Measurements from ENCODE around the gene NUP54. TPM values are rescaled to one million over a fixed set of nuclear protein-coding genes. Genes with fewer than 3 reads are reported as not detected.
A peak's percentile ranks its signal among the peaks of the same experiment; 100 is the strongest.

Gene NUP54
- total RNA-seq (2014; rRNA removed; shearing (Covaris generic)) = 32.0 and 36.2 TPM in 2 replicates
- polyA plus RNA-seq (2015; cell fraction: cytosol; rRNA removed) = 18.9 and 27.7 TPM in 2 replicates
- 39.4 and 74.8 TPM in 2 replicates for polyA plus RNA-seq (2015; cell fraction: nucleus; rRNA removed)

GRCh38 chr4:76148142-76148865 lies at the start of gene NUP54:
Gene NUP54 (minus strand): TSS chr4:76148397. CDS start chr4:76148374, 23 bp downstream.
- peak; percentile 92 for DNase-seq (ENCODE audit: low read depth, low spot score)
- in situ Hi-C loops (cut with HindIII; ENCODE audit: low pct_unique_long_range_greater_than_20kb, low sequenced_read_pairs) = no loop called here

- in situ Hi-C loops (cut with HindIII; ENCODE audit: low pct_unique_long_range_greater_than_20kb, low sequenced_read_pairs) = no loop called here
- no peak for DNase-seq (ENCODE audit: low read depth, low spot score)
Measured at GRCh38 chr4:76197031-76197743, 49.0 kb upstream of the NUP54 start.

GRCh38 chr4:76196376-76196775 lies 48.2 kb upstream of the NUP54 start:
- no peak for DNase-seq (ENCODE audit: low read depth, low spot score)

GRCh38 chr4:76195326-76195725 lies 47.1 kb upstream of the NUP54 start:
- in situ Hi-C loops (cut with HindIII; ENCODE audit: low pct_unique_long_range_greater_than_20kb, low sequenced_read_pairs) = no loop called here
- no peak for DNase-seq (ENCODE audit: low read depth, low spot score)

More at GRCh38 chr4:76196376-76196775, 48.2 kb upstream of the NUP54 start:
- in situ Hi-C loops (cut with HindIII; ENCODE audit: low pct_unique_long_range_greater_than_20kb, low sequenced_read_pairs) = no loop called here

GRCh38 chr4:76194325-76194724 lies 46.1 kb upstream of the NUP54 start:
- DNase-seq (ENCODE audit: low read depth, low spot score) = peak; percentile 58
- in situ Hi-C loops (cut with HindIII; ENCODE audit: low pct_unique_long_range_greater_than_20kb, low sequenced_read_pairs) = no loop called here

- in situ Hi-C loops (cut with HindIII; ENCODE audit: low pct_unique_long_range_greater_than_20kb, low sequenced_read_pairs) = no loop called here
- DNase-seq (ENCODE audit: low read depth, low spot score) = no peak
Measured at GRCh38 chr4:76192236-76192635, 44.0 kb upstream of the NUP54 start.

- no peak for DNase-seq (ENCODE audit: low read depth, low spot score)
- in situ Hi-C loops (cut with HindIII; ENCODE audit: low pct_unique_long_range_greater_than_20kb, low sequenced_read_pairs) = no loop called here
Measured at GRCh38 chr4:76188557-76188956, 40.4 kb upstream of the NUP54 start.

GRCh38 chr4:76188149-76188548 lies 40.0 kb upstream of the NUP54 start:
- in situ Hi-C loops (cut with HindIII; ENCODE audit: low pct_unique_long_range_greater_than_20kb, low sequenced_read_pairs) = no loop called here
- DNase-seq (ENCODE audit: low read depth, low spot score) = no peak

- in situ Hi-C loops (cut with HindIII; ENCODE audit: low pct_unique_long_range_greater_than_20kb, low sequenced_read_pairs) = no loop called here
- DNase-seq (ENCODE audit: low read depth, low spot score) = no peak
Measured at GRCh38 chr4:76187152-76187551, 39.0 kb upstream of the NUP54 start.

GRCh38 chr4:76182463-76182862 lies 34.3 kb upstream of the NUP54 start:
- no peak for DNase-seq (ENCODE audit: low read depth, low spot score)
- in situ Hi-C loops (cut with HindIII; ENCODE audit: low pct_unique_long_range_greater_than_20kb, low sequenced_read_pairs) = no loop called here

- in situ Hi-C loops (cut with HindIII; ENCODE audit: low pct_unique_long_range_greater_than_20kb, low sequenced_read_pairs) = no loop called here
- DNase-seq (ENCODE audit: low read depth, low spot score) = peak; percentile 82
Measured at GRCh38 chr4:76179398-76180318, 31.5 kb upstream of the NUP54 start.

- no peak for DNase-seq (ENCODE audit: low read depth, low spot score)
- in situ Hi-C loops (cut with HindIII; ENCODE audit: low pct_unique_long_range_greater_than_20kb, low sequenced_read_pairs) = no loop called here
Measured at GRCh38 chr4:76178296-76178695, 30.1 kb upstream of the NUP54 start.

- DNase-seq (ENCODE audit: low read depth, low spot score) = no peak
- in situ Hi-C loops (cut with HindIII; ENCODE audit: low pct_unique_long_range_greater_than_20kb, low sequenced_read_pairs) = no loop called here
Measured at GRCh38 chr4:76177709-76178108, 29.5 kb upstream of the NUP54 start.

- in situ Hi-C loops (cut with HindIII; ENCODE audit: low pct_unique_long_range_greater_than_20kb, low sequenced_read_pairs) = no loop called here
- DNase-seq (ENCODE audit: low read depth, low spot score) = no peak
Measured at GRCh38 chr4:76175336-76175735, 27.1 kb upstream of the NUP54 start.

GRCh38 chr4:76174216-76174615 lies 26.0 kb upstream of the NUP54 start:
- in situ Hi-C loops (cut with HindIII; ENCODE audit: low pct_unique_long_range_greater_than_20kb, low sequenced_read_pairs) = no loop called here
- no peak for DNase-seq (ENCODE audit: low read depth, low spot score)

GRCh38 chr4:76168688-76169087 lies 20.5 kb upstream of the NUP54 start:
- in situ Hi-C loops (cut with HindIII; ENCODE audit: low pct_unique_long_range_greater_than_20kb, low sequenced_read_pairs) = no loop called here
- DNase-seq (ENCODE audit: low read depth, low spot score) = no peak

GRCh38 chr4:76166480-76166879 lies 18.3 kb upstream of the NUP54 start:
- in situ Hi-C loops (cut with HindIII; ENCODE audit: low pct_unique_long_range_greater_than_20kb, low sequenced_read_pairs) = no loop called here
- DNase-seq (ENCODE audit: low read depth, low spot score) = no peak

GRCh38 chr4:76160355-76160754 lies 12.2 kb upstream of the NUP54 start:
- no peak for DNase-seq (ENCODE audit: low read depth, low spot score)
- in situ Hi-C loops (cut with HindIII; ENCODE audit: low pct_unique_long_range_greater_than_20kb, low sequenced_read_pairs) = no loop called here

All from SK-MEL-5 (cell line).